OCI-LY3 (cell line): Measurements from ENCODE around the gene DGKB.

ENCODE experiments used
- H2AFZ ChIP-seq: fragments of 200-600, 300-600 bp; shearing (Covaris generic); 2 replicates; pipeline ENCODE4 v1.6.0; 2014; ENCODE audit warnings: antibody characterized with exemption, low read depth, low read length
- H3K27ac ChIP-seq: fragments of 200-600, 300-600 bp; sonication (generic); 2 replicates; pipeline ENCODE4 v1.5.1; 2014; ENCODE audit warnings: mild to moderate bottlenecking, low read length, moderate library complexity, mixed read lengths
- H3K27me3 ChIP-seq: fragments of 200-600, 300-600 bp; sonication (generic); 2 replicates; pipeline ENCODE4 v1.6.1; 2014; ENCODE audit warnings: low read depth, low read length, mixed read lengths
- H3K36me3 ChIP-seq: fragments of 200-600, 300-600 bp; sonication (generic); replicated peaks from 2 replicates; pipeline ENCODE3; 2014; ENCODE audit warnings: low read depth, low read length, mixed read lengths
- H3K4me1 ChIP-seq: fragments of 300-600, 200-600 bp; sonication (generic); 2 replicates; pipeline ENCODE4 v1.6.1; 2014; ENCODE audit warnings: low read length, mixed read lengths
- H3K4me2 ChIP-seq: fragments of 200-600, 300-600 bp; sonication (generic); 2 replicates; pipeline ENCODE4 v1.6.1; 2014; ENCODE audit warnings: low read length, mixed read lengths
- H3K4me3 ChIP-seq: fragments of 300-600, 200-600 bp; sonication (generic); 2 replicates; pipeline ENCODE4 v1.5.1; 2014; ENCODE audit warnings: antibody characterized with exemption, mild to moderate bottlenecking, low read length, moderate library complexity
- H3K79me2 ChIP-seq: fragments of 300-600, 200-600 bp; shearing (Covaris generic); 2 replicates; pipeline ENCODE4 v1.6.1; 2014; ENCODE audit warnings: mild to moderate bottlenecking, low read length, mixed read lengths
- H3K9ac ChIP-seq: fragments of 300-600, 200-600 bp; shearing (Covaris generic); 2 replicates; pipeline ENCODE4 v1.6.0; 2014; ENCODE audit warnings: mild to moderate bottlenecking, low read length, moderate library complexity
- H3K9me3 ChIP-seq: fragments of 200-600, 300-600 bp; shearing (Covaris generic); 2 replicates; pipeline ENCODE4 v1.6.1; 2014; ENCODE audit warnings: low read length, mixed read lengths; ENCODE audit not compliant: insufficient read depth
- H4K20me1 ChIP-seq: fragments of 200-600, 300-600 bp; sonication (generic); 2 replicates; pipeline ENCODE4 v1.6.1; 2016; ENCODE audit warnings: low read length, mixed read lengths; ENCODE audit not compliant: insufficient read depth
- CTCF ChIP-seq: fragments of 200-600, 300-600 bp; sonication (generic); IDR thresholded peaks from 2 replicates; pipeline ENCODE4 v1.5.1; 2014; ENCODE audit warnings: antibody characterized with exemption, low read length, low read depth
- EZH2phosphoT487 ChIP-seq: fragments of 200-600 bp; shearing (Covaris generic); IDR thresholded peaks from 2 replicates; pipeline ENCODE4 v1.6.1; 2018; ENCODE audit warnings: antibody characterized with exemption, mixed run types, low read depth

The DGKB gene

DNA sequence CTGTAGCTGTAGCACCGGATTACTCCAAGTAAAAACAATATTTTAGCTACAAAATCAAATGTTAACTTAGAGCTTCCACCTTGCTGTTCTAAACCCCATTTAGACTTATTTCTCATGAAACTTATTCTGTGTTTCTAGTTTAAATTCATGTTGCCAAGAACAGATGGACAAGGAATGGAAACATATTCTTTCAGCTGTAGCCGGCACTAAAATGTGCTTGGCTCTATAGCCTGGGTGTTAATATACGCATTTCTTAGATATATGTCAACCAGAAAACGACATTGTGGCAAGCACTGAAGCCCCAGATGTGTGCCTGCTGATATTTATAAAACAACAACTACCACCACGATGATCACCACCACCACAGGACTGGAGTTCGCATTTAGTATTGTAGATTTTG, 722.8 kb downstream of the DGKB start:
- H3K79me2 ChIP-seq, result no peaks in the 10 kb centered on the region
- no peaks in the 10 kb centered on the region for H3K36me3 ChIP-seq
- H4K20me1 ChIP-seq, result no peaks in the 10 kb centered on the region
- no peaks in the 10 kb centered on the region for H3K27me3 ChIP-seq
- H3K9ac ChIP-seq, result no peak overlapping the region
- H2AFZ ChIP-seq, result no peak overlapping the region
- no peaks in the 10 kb centered on the region for H3K9me3 ChIP-seq
- TF ChIP-seq CTCF (no peak), EZH2phosphoT487 (no peak)
- no peaks in the 10 kb centered on the region for H3K4me1 ChIP-seq
- H3K27ac ChIP-seq, result no peak overlapping the region
- H3K4me2 ChIP-seq, result no peak overlapping the region
- no peak overlapping the region for H3K4me3 ChIP-seq

GRCh38 chr7:14177876-14178275, 724.7 kb downstream of the DGKB start:
- no peak for TF ChIP-seq CTCF
- no peak for TF ChIP-seq EZH2phosphoT487
- no peaks in the 10 kb centered on the region for H3K4me1 ChIP-seq
- no peak overlapping the region for H3K4me3 ChIP-seq
- no peak overlapping the region for H3K27ac ChIP-seq
- no peaks in the 10 kb centered on the region for H3K79me2 ChIP-seq
- no peaks in the 10 kb centered on the region for H4K20me1 ChIP-seq
- no peaks in the 10 kb centered on the region for H3K27me3 ChIP-seq
- no peaks in the 10 kb centered on the region for H3K9me3 ChIP-seq
- no peak overlapping the region for H2AFZ ChIP-seq
- no peak overlapping the region for H3K4me2 ChIP-seq
- no peaks in the 10 kb centered on the region for H3K36me3 ChIP-seq
- H3K9ac ChIP-seq, result no peak overlapping the region

- Histone ChIP-seq H3K79me2 (no peaks in the 10 kb centered on the region), H2AFZ (no peak overlapping the region), H3K9me3 (no peaks in the 10 kb centered on the region), H4K20me1 (no peaks in the 10 kb centered on the region), H3K4me1 (no peaks in the 10 kb centered on the region), H3K36me3 (no peaks in the 10 kb centered on the region), H3K9ac (no peak overlapping the region), H3K4me2 (no peak overlapping the region), H3K27ac (no peak overlapping the region), H3K27me3 (no peaks in the 10 kb centered on the region), H3K4me3 (no peak overlapping the region)
- TF ChIP-seq CTCF (no peak), EZH2phosphoT487 (no peak)
Measured at GRCh38 chr7:14170872-14171271, 731.7 kb downstream of the DGKB start.

DNA sequence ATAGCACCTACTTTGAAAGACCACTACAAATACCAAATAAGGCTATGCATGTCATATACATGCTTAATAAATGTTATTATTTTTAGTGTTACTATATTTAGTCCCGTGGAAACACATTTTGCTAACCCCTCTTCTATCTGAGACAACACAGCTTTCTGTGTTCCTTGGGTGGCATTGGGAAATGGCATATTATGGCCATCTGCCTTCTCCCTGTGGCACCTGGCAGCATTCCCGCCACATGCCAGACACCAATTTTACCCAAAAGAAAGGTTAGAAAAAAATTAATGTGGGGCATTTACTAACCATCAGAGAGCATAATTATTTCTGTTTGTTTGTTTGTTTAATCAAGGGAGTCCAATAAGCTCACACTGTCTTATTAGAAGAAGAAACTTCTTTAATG, 744.4 kb downstream of the DGKB start:
- no peak overlapping the region for H3K4me2 ChIP-seq
- TF ChIP-seq EZH2phosphoT487, result no peak
- TF ChIP-seq CTCF, result no peak
- H4K20me1 ChIP-seq, result no peaks in the 10 kb centered on the region

More for the DNA sequence above, 744.4 kb downstream of the DGKB start:
- Histone ChIP-seq H3K9me3 (no peaks in the 10 kb centered on the region), H3K27ac (no peak overlapping the region), H3K36me3 (no peaks in the 10 kb centered on the region), H3K27me3 (no peaks in the 10 kb centered on the region), H3K79me2 (no peaks in the 10 kb centered on the region), H3K4me1 (no peaks in the 10 kb centered on the region), H2AFZ (no peak overlapping the region), H3K4me3 (no peak overlapping the region), H3K9ac (no peak overlapping the region)
